Fibroblast of the aortic adventitia (primary cell): ENCODE results near the gene MAPKAP1. TPM values are rescaled to one million over a fixed set of nuclear protein-coding genes. Genes with fewer than 3 reads are reported as not detected.

Source experiments
- DNase-seq: peaks from one replicate; pipeline ENCODE4 v3.0.0-alpha.2; 2010; ENCODE audit warnings: low read depth
- H3K4me3 ChIP-seq: 2 replicates; pipeline ENCODE4 v1.5.1; 2011; ENCODE audit warnings: low read depth, mild to moderate bottlenecking, control low read depth, low read length, moderate library complexity
- total RNA-seq: library from RNA; depleted of rRNA; stranded (reverse); fragments of >200 nt; gene quantifications from 2 replicates; pipeline ENCODE4 v1.2.3, GENCODE V29; 2012; ENCODE audit warnings: low replicate concordance
- TF ChIP-seq, protein P1 (sequence below): IDR thresholded peaks from 2 replicates; pipeline ENCODE4 v1.5.1; 2011; ENCODE audit warnings: mild to moderate bottlenecking, low read length, control low read depth, inconsistent platforms; ENCODE audit not compliant: insufficient read depth

MAPKAP1 gene
- total RNA-seq, 1 donor = 90.6 TPM

- TF ChIP-seq, protein P1, sequence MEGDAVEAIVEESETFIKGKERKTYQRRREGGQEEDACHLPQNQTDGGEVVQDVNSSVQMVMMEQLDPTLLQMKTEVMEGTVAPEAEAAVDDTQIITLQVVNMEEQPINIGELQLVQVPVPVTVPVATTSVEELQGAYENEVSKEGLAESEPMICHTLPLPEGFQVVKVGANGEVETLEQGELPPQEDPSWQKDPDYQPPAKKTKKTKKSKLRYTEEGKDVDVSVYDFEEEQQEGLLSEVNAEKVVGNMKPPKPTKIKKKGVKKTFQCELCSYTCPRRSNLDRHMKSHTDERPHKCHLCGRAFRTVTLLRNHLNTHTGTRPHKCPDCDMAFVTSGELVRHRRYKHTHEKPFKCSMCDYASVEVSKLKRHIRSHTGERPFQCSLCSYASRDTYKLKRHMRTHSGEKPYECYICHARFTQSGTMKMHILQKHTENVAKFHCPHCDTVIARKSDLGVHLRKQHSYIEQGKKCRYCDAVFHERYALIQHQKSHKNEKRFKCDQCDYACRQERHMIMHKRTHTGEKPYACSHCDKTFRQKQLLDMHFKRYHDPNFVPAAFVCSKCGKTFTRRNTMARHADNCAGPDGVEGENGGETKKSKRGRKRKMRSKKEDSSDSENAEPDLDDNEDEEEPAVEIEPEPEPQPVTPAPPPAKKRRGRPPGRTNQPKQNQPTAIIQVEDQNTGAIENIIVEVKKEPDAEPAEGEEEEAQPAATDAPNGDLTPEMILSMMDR = no peak
- no peak for DNase-seq
- H3K4me3 ChIP-seq = no peak overlapping the region
Measured at GRCh38 chr9:125591245-125591644, 115.8 kb downstream of the MAPKAP1 start.

- no peak for DNase-seq
- H3K4me3 ChIP-seq = no peak overlapping the region
- TF ChIP-seq, protein P1 = no peak
Measured at GRCh38 chr9:125589287-125589686, 117.7 kb downstream of the MAPKAP1 start.

- TF ChIP-seq, protein P1 = no peak
- DNase-seq = no peak
- H3K4me3 ChIP-seq = no peak overlapping the region
Measured at GRCh38 chr9:125587819-125588460, 119.1 kb downstream of the MAPKAP1 start.

GRCh38 chr9:125586172-125586511 is 120.9 kb downstream of the MAPKAP1 start:
- TF ChIP-seq, protein P1 = no peak
- no peak overlapping the region for H3K4me3 ChIP-seq
- no peak for DNase-seq

DNA sequence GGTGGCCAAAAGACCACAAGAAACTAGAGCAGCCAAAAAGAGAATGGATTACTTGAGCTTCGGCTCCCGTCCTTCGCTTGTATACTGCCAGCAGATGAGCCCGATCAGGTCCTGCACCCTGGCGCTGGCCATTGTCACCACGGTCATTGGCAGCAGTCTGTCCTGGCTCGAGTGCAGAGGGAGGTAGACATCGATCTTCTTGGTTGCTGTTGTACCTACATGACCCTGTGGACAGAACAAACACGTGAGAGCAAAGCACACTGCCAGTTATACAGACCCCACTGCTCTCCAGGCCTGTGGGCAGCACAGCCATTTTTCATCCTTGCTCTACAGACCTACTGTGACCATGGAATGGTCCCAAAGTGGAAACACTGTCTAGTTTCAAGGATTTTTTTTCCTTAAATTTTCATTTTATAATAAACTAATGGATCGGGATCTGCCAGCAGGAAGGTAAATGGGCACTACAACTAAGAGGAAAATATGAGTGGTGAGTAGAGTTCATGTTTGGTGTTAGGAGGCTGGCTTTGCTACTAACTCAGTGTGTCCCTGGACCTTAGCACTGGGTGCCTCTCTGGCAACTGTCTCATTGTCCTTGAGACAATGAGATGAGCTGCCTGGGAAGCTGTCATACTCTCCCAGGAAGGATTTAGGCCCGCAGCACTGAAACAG is 121.4 kb downstream of the MAPKAP1 start:
- no peak overlapping the region for H3K4me3 ChIP-seq
- no peak for DNase-seq
- TF ChIP-seq, protein P1 = no peak

GRCh38 chr9:125580701-125581286 is 126.2 kb downstream of the MAPKAP1 start:
- DNase-seq = no peak
- TF ChIP-seq, protein P1 = no peak
- H3K4me3 ChIP-seq = no peak overlapping the region
